GM12874 (cell line): ENCODE data around the gene GABRG3.

ENCODE experiments used
- TF ChIP-seq, protein P1 (sequence below): IDR thresholded peaks from 2 replicates; pipeline ENCODE4 v1.5.1; 2011; ENCODE audit warnings: low read depth, mild to moderate bottlenecking, control low read depth, low read length, moderate library complexity; ENCODE audit not compliant: insufficient read depth

Gene GABRG3

DNA sequence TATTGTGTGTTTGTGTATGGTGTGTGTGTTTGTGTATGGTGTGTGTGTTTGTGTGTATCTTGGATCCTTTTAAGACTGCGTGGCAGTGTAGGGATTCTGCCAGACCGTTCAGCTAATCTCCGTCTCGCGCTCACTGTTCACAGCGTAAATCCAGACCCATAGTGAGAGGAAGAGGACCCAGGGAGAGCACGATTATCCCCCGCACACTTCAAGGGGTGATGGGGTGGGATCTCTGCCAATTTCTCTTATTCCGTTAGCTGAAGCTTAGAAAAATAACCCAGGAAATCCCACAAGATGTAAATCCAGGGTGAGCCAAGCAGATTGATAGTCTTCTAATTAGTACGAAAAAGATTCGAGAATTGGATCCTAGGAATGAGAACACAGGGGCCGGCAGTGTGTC lies 381.2 kb downstream of the GABRG3 start:
- TF ChIP-seq, protein P1, sequence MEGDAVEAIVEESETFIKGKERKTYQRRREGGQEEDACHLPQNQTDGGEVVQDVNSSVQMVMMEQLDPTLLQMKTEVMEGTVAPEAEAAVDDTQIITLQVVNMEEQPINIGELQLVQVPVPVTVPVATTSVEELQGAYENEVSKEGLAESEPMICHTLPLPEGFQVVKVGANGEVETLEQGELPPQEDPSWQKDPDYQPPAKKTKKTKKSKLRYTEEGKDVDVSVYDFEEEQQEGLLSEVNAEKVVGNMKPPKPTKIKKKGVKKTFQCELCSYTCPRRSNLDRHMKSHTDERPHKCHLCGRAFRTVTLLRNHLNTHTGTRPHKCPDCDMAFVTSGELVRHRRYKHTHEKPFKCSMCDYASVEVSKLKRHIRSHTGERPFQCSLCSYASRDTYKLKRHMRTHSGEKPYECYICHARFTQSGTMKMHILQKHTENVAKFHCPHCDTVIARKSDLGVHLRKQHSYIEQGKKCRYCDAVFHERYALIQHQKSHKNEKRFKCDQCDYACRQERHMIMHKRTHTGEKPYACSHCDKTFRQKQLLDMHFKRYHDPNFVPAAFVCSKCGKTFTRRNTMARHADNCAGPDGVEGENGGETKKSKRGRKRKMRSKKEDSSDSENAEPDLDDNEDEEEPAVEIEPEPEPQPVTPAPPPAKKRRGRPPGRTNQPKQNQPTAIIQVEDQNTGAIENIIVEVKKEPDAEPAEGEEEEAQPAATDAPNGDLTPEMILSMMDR = no peak

DNA sequence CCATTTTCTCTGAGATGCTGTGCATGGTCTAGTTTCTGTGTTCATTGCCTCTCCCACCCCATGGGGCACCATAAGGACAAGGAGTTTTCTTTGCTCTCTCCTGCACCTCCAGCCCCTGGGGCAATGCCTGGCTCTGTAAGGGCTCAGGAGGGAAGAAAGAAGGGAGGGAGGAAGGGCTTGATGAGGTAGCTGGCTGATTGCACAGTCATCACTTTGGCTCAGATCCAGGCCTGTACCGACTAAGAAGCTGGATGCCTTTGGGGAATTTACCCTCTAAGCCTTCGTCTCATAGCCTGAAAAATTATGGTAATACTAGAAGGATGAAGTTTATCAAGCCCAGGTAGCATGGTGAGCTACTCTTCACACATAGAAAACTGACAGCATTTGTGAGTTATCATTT lies 382.9 kb downstream of the GABRG3 start:
- TF ChIP-seq, protein P1 = no peak

DNA sequence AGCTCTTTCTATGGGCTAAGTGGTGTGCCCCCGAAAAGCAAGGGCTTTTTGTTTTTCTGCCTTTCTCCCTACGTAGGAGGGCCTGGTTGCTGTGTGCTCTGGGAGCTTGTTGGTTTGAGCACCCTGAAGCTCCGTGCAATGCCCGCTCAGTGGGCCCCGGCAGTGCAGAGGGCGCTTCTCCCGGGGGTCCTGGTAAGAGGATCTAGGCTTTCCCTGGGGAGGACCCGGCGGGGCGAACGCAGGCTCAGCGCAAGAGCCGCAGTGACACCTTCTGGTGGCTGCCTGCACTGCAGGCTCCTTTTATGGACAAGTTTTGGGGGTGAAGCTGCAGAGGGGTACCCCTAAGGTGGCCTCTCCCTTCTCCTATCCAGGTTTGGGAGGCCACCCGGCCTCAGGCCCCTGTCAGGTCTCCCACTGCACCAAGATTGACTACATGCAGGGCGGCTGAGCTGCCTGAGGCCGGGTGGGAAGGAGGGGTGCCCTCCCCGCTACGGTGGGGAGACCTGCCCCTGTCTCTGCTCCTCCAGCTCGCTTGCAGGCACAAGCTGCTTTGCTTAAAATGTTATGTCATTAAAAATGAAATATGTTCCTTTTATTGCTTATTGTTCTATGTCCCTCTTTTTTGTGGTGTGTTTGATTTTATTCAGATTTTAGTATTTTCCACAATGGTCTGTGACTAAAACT lies 387.9 kb downstream of the GABRG3 start:
- TF ChIP-seq, protein P1 = peak; percentile 54

DNA sequence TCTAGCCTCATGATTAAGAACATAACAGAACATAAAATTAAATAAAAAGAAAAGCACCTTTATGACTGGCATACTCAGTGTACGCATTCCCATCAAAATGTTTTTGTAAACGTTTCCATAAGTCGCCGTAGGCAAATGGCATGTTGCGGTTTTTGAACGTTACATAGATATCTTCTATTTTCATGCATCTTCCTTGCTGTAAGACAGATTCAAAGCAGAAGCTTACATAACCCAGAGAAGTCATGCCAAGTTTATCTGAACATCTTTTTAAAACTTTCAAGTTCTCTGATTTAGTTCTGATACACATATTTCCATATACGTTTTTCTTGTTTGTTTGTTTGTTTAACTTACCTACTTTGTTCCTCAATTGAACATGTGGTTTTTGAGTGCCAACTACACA lies 388.6 kb downstream of the GABRG3 start:
- TF ChIP-seq, protein P1 = no peak

DNA sequence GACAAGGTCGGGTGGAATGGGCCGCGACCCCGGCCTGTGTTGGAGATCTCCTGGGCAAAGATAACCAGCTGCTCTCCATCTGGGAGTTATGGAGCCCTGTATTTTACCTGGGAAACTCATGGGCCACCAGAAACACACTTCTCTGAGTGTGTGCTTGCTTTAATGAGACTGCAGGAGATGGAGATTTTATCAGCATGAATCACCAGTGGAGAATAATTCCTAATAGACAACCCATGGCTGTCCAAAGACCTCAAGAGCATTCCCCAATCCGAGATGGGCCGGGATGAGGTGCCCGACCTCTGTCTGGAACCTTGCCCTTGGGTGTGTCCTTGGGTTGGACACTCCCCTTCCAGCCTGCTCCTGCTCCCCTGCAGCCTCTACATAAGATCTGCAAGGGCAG lies 389.3 kb downstream of the GABRG3 start:
- TF ChIP-seq, protein P1 = no peak

DNA sequence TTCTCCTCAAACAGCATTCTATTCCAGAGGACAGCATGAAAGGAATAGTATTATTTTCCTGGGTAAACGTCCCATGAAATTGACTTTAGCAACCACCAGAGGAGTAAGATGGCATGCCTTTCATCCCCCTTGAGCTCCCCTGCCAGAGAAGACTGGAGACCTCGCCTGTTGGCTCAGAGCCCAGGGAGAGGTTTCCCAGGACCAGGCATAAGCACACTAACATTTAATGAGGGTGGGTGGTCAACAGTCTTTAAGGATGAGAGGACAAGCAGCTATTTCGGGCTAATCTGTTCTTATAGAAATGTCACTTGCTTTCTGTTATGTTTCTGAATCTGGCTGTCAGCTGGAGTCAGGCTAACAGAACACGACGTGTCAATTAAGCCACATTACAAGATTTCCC lies 390.5 kb downstream of the GABRG3 start:
- TF ChIP-seq, protein P1 = no peak

DNA sequence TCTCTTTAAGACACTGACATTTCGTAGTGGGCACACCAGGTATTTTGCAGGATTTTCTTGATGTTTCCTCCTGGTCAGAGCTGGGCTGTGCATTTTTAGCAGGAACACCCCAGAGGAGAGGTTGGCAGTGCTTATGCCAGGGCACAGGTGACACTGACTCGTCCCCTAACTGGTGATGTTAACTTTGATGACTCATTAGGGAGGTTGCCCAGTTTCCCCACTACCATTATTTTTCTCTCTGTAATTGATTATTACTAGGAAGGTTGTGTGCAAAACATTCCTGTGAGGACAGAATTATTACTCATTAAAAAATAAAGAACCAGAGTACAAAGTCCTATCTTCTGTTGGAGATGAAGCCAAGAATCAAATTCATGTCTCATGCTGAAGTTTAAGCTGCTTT lies 394.5 kb downstream of the GABRG3 start:
- TF ChIP-seq, protein P1 = no peak
